Globus pallidus (tissue), 1 donor: ENCODE results near the gene P4HA2.
"Not testable (repeated sequence)": the region's sequence is repeated elsewhere in the genome, so short reads cannot be mapped to it uniquely, and the experiment has no call there.

Experiments used
- DNase-seq: peaks from one replicate; pipeline ENCODE4 v3.0.0-alpha.2; 2015; ENCODE audit warnings: low spot score

The P4HA2 gene

DNA sequence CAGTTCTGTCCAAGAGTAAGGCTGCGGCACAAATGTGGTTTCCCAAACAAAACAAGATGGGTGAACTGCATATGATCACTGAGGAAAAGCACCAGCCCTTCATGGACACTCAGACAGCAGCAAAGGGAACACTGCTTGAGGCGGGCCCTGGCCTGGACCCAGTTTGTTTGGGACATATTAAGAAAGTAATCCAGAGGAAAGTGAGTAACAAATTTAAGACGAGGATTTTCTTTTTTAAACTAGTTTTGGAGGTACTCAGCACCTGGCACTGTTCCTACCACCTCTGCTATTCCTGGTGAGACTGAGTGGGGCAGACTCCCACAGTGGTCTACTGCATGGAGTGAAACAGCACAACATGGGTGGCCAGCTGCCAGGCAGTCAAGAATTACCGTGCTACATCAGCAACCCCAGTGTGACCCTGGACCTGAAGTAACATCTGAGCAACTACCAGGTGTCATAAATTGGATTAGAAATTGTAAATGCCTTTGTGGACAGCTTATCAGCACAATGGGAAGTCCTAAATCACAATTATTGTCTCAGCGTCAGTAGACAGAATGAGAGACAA is 28.5 kb downstream of the P4HA2 start:
- DNase-seq: no peak

- DNase-seq: no peak
Measured at GRCh38 chr5:132198571-132198970, 29.1 kb downstream of the P4HA2 start.

DNA sequence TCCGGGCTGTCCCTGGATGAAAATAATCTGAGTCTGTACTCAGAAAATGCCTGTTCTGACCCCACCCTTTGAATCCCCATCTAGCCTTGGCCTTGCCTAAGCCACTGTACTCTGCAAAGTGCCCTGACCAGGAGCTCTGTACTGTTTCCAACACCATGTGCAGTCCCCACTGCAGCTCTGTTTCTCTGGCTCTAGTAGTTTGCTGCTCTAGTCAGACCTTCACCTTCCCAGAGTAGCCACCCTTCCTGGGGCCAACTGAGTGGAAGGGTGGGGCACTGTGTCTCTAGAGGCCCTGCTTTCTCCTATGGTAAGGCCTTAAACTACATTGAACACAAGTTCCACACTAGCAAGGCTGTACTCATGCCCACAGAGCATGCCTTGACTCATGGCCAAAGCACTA is 31.9 kb downstream of the P4HA2 start:
- DNase-seq: no peak

- DNase-seq: no peak
Measured at GRCh38 chr5:132193165-132193694, 34.4 kb downstream of the P4HA2 start.

DNA sequence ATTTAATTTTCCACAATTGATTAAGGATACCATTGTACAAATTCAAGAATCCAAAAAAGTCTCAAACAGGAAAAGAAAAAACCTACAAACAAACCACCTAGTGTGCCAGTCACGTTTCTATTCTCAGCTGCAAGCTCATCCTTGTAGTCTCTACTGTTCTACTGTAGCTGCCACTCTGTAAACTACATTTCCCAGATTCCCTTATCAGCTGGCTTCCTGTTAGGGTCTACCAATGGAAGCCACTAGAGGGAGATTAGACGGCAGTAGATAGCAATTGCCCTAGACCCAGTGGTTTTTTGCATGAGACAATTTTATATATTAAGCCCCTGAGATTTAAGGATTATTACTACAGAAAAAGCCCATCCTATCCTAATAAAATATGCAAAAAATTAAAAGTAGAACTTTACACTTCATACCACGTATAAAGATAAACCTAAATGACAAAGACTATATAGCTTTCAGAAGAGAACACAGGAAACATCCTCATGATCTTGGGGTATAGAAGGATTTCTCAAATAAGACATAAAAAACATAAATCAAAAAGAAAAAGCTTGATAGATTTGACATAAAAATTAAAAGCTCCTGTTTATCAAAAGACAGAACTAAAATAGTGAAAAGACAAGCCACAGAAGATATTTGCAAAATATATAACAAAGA is 37.4 kb downstream of the P4HA2 start:
- peak; percentile 67 for DNase-seq

GRCh38 chr5:132184588-132184987 is 43.1 kb downstream of the P4HA2 start:
- no peak for DNase-seq

GRCh38 chr5:132183723-132184122 is 43.9 kb downstream of the P4HA2 start:
- DNase-seq: no peak

GRCh38 chr5:132182359-132183040 is 45.2 kb downstream of the P4HA2 start:
- DNase-seq: no peak

GRCh38 chr5:132181011-132181629 is 46.5 kb downstream of the P4HA2 start:
- DNase-seq: no peak

DNA sequence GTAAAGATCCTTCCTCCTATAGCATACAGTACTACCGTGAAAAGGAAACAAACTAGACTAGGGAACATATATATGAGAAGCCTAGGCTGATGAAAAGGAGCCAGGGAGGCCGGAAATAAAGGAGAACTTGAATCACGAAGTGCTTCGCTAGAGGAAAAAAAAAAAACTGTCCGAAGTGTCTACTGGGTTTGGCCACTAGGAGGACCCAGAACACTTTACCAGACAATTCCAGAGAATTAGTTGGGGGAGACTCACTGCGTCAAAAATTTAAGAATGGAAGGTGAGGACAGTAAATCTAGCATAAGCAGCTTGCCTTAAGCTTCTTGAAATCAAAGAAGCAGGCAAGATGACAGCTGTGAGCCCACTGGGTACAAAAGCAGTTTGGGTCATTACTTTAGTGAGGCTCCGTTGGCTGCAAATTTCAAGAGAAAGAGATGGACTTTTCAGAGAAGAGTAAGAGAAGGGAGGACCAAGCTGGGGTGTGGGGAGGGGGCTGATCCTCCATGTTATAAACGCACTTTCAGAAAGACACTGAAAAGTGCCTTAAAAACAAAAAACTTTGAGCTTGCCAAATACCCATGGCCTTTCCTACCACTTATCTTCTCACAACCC is 47.4 kb downstream of the P4HA2 start:
- peak; percentile 25 for DNase-seq

DNA sequence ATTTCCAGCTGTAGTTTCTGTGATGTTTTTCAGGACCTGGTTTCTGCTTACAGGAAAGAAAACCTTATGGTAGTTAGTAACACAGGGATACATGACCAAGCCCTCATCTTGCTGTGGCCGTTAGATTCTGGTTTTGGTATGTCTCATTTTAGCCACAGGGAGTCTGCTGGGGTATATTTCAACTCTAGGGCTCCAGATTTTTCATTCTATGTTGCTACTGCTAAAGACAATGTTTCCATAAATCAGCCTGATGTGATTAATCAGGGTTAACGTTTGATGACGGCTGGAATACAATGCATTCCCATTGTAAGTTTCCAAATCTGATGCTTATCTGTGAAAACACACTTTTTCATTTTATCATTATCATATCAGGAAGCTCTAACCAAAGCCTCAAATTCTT is 48.2 kb downstream of the P4HA2 start:
- no peak for DNase-seq

DNA sequence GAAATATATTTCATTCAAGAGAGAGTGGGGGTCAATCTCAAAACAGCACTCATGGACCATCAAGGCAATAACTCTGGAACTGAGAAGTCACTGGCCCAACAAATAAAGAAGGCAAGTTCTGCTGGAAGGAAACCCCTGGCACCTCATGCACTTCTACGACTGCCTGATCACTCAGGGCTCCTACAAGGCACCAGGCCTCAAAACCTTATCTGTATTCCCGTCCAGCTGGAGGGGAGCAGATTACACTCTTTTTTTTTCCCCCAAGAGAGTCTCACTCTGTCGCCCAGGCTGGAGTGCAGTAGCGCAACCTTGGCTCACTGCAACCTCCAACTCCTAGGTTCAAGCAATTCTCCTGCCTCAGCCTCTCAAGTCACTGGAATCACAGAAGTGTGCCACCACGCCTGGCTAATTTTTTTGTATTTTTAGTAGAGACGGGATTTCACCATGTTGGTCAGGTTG is 49.9 kb downstream of the P4HA2 start:
- DNase-seq: no peak

DNA sequence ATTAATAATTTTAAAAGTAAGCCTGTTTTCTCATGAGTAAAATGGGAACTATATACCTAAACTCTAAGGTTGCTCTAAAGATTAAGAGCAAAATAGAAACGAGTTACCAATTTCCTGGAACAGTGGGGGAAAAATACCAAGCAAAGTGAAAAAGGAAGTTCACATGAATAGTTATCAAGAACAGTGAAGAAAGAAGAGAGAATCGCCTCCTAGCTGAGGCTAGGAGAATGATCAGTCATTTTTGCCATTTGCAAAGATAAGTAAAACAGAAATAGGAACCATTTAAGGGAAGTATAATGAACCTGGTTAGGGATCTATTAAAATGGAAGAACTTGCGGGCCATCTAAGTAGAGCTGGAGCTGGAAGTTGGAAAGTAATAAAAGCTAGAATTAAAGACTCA is 50.7 kb downstream of the P4HA2 start:
- DNase-seq: no peak

- DNase-seq: no peak
Measured at GRCh38 chr5:132176521-132176945, 51.1 kb downstream of the P4HA2 start.

DNA sequence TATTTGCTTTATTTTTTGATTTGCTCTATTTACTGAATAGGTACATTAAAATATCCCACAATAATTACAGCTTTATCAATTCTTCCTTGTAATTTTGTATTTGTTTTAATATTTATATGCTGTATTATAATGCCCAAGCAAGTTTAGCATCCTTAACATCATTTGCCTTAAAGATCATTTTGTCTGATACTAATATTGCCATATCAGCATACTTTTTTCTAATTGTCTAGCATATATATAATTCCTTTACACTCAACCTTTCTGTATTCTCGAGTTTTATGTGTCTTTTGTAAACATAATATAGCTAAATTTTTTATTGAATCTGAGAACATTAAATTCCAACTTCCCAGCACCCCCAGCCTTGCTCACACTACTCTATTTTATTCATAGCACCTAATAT is 64.7 kb downstream of the P4HA2 start:
- DNase-seq: no peak

GRCh38 chr5:132161574-132162326 is 65.9 kb downstream of the P4HA2 start:
- DNase-seq: not testable (repeated sequence)

GRCh38 chr5:132156413-132156812 is 71.2 kb downstream of the P4HA2 start:
- DNase-seq: no peak

DNA sequence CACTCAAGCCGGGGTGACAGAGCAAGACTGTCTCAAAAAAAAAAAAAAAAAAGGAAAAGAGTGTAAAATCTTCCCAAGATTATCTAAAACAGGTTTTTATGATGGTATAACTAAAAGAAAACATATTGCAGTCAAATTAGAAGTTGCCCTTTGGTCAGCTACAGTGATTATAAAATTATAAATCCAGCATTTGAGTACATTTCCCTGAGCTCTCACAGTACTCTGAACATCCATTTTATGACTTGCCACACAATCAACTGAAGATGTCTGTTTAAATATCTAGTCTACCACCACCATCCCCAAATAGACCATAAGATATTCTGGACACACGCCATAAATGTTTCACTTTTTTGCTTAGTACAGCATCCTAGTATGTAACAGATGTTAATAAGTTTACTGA is 77.1 kb downstream of the P4HA2 start:
- DNase-seq: no peak

DNA sequence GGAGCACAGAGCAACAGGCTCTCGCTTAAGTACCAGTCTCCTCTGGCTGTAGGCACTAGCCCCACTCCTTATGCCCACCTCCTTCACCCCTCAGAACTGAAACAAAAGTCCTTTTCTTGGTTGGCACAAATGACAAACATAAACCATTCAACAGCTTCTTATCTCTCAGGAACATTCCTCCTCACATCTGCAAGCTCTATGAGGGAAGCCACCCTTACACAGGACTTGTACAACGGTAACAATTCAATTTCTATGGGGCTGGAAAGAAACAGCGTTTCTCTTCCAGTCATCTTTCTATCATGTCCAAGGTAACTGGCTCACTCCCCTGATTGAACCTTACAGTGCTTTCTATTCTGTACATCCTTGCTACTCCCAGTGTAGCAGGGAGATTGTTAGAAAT is 80.0 kb downstream of the P4HA2 start:
- no peak for DNase-seq

GRCh38 chr5:132145326-132145725 is 82.3 kb downstream of the P4HA2 start:
- DNase-seq: not testable (repeated sequence)

DNA sequence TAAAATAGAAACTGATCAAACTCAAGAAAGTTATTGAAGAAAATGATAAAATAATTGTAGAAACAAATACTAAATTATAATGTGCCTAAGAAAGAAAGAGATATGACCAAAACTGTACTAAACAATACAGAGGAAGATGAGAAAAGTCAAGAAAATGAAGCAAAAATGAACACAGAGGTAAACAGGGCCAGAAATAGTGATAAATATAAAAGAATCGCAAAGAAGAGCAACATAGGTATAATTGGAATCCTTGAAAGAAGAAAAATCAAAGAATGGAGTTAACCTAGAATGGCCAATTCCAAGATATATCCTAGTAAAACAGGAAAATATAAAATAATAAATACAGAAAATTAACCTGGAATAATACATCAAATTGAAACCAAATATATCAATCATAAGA is 84.5 kb downstream of the P4HA2 start:
- DNase-seq: no peak

DNA sequence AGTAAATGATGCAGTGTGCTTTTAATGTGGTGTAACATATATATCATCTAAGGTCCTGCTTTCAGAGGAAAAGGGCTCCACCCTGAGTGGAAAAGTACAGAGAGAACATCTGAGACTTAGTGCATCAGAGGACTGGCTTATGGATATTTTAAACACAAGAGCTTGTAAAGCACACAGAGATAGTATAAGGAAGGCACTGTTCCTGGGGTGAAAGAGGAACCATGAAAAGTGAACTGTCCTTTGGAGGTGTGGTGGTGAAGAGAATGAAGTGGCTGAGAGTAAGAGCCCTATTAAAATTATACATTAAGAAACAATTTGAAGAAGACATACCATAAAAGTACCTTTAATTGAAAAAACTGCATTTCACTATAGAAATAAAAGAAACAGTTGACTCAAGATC is 85.2 kb downstream of the P4HA2 start:
- no peak for DNase-seq
